NCI-H460 (cell line): Measurements from ENCODE around the gene PRAC2. TPM values are rescaled to one million over a fixed set of nuclear protein-coding genes. Genes with fewer than 3 reads are reported as not detected.

Source experiments
- DNase-seq: peaks from one replicate; pipeline ENCODE4 v3.0.0-alpha.2; 2016; ENCODE audit warnings: low read depth; ENCODE audit errors: extremely low read depth
- total RNA-seq: library from RNA; depleted of rRNA; stranded (reverse); fragments of >200 nt; shearing (Covaris generic); gene quantifications from 2 replicates; pipeline ENCODE4 v1.2.3, GENCODE V29; 2014

PRAC2 gene
- total RNA-seq, 1 experiment from 2014 or later, result not detected

GRCh38 chr17:48719642-48720265 is 3.2 kb upstream of the PRAC2 start:
- DNase-seq, result no peak

GRCh38 chr17:48720266-48721008 is 2.5 kb upstream of the PRAC2 start:
- DNase-seq, result no peak

GRCh38 chr17:48721009-48721402 is 2.0 kb upstream of the PRAC2 start:
- no peak for DNase-seq

GRCh38 chr17:48722201-48722907 is 631 bp upstream of the PRAC2 start, which contains the start of gene PRAC1:
PRAC1 (minus strand) TSS chr17:48722518; CDS start chr17:48722392, 126 bp downstream.
- no peak for DNase-seq

GRCh38 chr17:48723423-48724250 is 652 bp downstream of the PRAC2 start:
- no peak for DNase-seq

GRCh38 chr17:48724251-48725003 is 1.4 kb downstream of the PRAC2 start:
- peak; percentile 71 for DNase-seq

- DNase-seq, result no peak
Observed at GRCh38 chr17:48725004-48725287, 2.0 kb downstream of the PRAC2 start.

- DNase-seq, result no peak
Observed at GRCh38 chr17:48725288-48726064, 2.5 kb downstream of the PRAC2 start.

GRCh38 chr17:48726114-48726915 is 3.3 kb downstream of the PRAC2 start:
- DNase-seq, result no peak

- no peak for DNase-seq
Observed at GRCh38 chr17:48726916-48727286, 3.9 kb downstream of the PRAC2 start.

- DNase-seq, result no peak
Observed at GRCh38 chr17:48727415-48728175, 4.6 kb downstream of the PRAC2 start.

GRCh38 chr17:48728232-48729231 is 5.5 kb downstream of the PRAC2 start, which contains the start of gene HOXB13:
HOXB13 (minus strand) TSS chr17:48728750; CDS start chr17:48728593, 157 bp downstream.
- peak; percentile 65 for DNase-seq

- no peak for DNase-seq
Observed at GRCh38 chr17:48729335-48730239, 6.6 kb downstream of the PRAC2 start.

GRCh38 chr17:48730240-48730550 is 7.2 kb downstream of the PRAC2 start:
- no peak for DNase-seq

GRCh38 chr17:48731355-48731754 is 8.4 kb downstream of the PRAC2 start:
- DNase-seq, result no peak
